ENCODE data around the gene HPD. TPM values are rescaled to one million over a fixed set of nuclear protein-coding genes. Genes with fewer than 3 reads are reported as not detected.

Gene HPD
- total RNA-seq, 1 experiment from 2014 or later: not detected

DNA sequence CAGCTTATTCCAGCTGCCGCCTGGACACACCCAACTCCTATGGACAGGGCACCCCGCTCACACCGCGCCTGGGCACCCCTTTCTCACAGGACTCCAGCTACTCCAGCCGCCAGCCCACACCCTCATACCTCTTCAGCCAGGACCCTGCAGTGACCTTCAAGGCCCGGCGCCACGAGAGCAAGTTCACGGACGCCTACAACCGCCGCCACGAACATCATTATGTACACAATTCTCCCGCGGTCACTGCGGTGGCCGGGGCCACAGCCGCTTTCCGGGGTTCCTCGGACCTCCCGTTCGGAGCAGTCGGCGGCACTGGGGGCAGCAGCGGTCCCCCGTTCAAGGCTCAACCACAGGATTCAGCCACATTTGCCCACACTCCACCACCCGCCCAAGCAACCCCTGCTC lies 48.9 kb downstream of the HPD start:
- TF ChIP-seq EZH2 (IDR thresholded peaks at IDR 0.05; ENCODE audit: borderline replicate concordance, low read depth, low read length, poor library complexity, severe bottlenecking): no peak
- TF ChIP-seq CTCF (conservative IDR thresholded peaks at IDR 0.05; ENCODE audit: low read depth, low read length): no peak
- BruUV-seq (replicated peaks): no TSS peak
- ChIA-PET CTCF (interaction anchor here (1.5 kb wide), 1 partner anchor 15 kb away, joined by 4 read pairs; no protein-coding TSS in a partner anchor), POLR2A (ENCODE audit: low non-redundant PET) (no interaction called here)
- no peak for DNase-seq (ENCODE audit: low spot score)
- no peak overlapping the region for H3K27ac ChIP-seq (ENCODE audit: low read depth, low read length, poor library complexity, severe bottlenecking)
- H3K4me1 ChIP-seq (ENCODE audit: insufficient read depth, low read length, poor library complexity, severe bottlenecking): peaks cover 33% of the 10 kb centered on the region
- intact Hi-C loops (cut with micrococcal nuclease; ENCODE audit: unreplicated experiment): no loop called here
- no peak overlapping the region for H3K4me3 ChIP-seq (ENCODE audit: low read depth, low read length, poor library complexity, severe bottlenecking)
- H3K36me3 ChIP-seq (ENCODE audit: insufficient read depth, low read length, poor library complexity, severe bottlenecking): peaks cover 39% of the 10 kb centered on the region
- no peaks in the 10 kb centered on the region for H3K27me3 ChIP-seq (replicated peaks; ENCODE audit: insufficient read depth, low read depth, low read length, poor library complexity)
- no peaks in the 10 kb centered on the region for H3K9me3 ChIP-seq (ENCODE audit: low read depth, low read length, poor library complexity, severe bottlenecking)

GRCh38 chr12:121808623-121809022 lies 50.0 kb downstream of the HPD start:
- H3K9me3 ChIP-seq (ENCODE audit: low read depth, low read length, poor library complexity, severe bottlenecking): no peaks in the 10 kb centered on the region
- no peak for TF ChIP-seq EZH2 (IDR thresholded peaks at IDR 0.05; ENCODE audit: borderline replicate concordance, low read depth, low read length, poor library complexity, severe bottlenecking)
- intact Hi-C loops (cut with micrococcal nuclease; ENCODE audit: unreplicated experiment): no loop called here
- H3K4me3 ChIP-seq (ENCODE audit: low read depth, low read length, poor library complexity, severe bottlenecking): no peak overlapping the region
- H3K27ac ChIP-seq (ENCODE audit: low read depth, low read length, poor library complexity, severe bottlenecking): no peak overlapping the region
- BruUV-seq (replicated peaks): no TSS peak
- peaks cover 34% of the 10 kb centered on the region for H3K36me3 ChIP-seq (ENCODE audit: insufficient read depth, low read length, poor library complexity, severe bottlenecking)
- ChIA-PET POLR2A (ENCODE audit: low non-redundant PET) (no interaction called here), CTCF (interaction anchor here (1.5 kb wide), 1 partner anchor 14 kb away, joined by 4 read pairs; no protein-coding TSS in a partner anchor)
- no peaks in the 10 kb centered on the region for H3K27me3 ChIP-seq (replicated peaks; ENCODE audit: insufficient read depth, low read depth, low read length, poor library complexity)
- peaks cover 33% of the 10 kb centered on the region for H3K4me1 ChIP-seq (ENCODE audit: insufficient read depth, low read length, poor library complexity, severe bottlenecking)
- DNase-seq (ENCODE audit: low spot score): no peak

- CTCF ChIA-PET: interaction anchor here (1.5 to 3.6 kb wide), 2 partner anchors 13 kb away, joined by 4 to 30 read pairs; partner anchors contain the start of gene RHOF
- DNase-seq (ENCODE audit: low spot score): no peak
These were observed 50.9 kb downstream of the HPD start for GRCh38 chr12:121807642-121808347.

More at GRCh38 chr12:121807642-121808347, 50.9 kb downstream of the HPD start:
- no peak for TF ChIP-seq CTCF (conservative IDR thresholded peaks at IDR 0.05; ENCODE audit: low read depth, low read length)
- no peak for TF ChIP-seq EZH2 (IDR thresholded peaks at IDR 0.05; ENCODE audit: borderline replicate concordance, low read depth, low read length, poor library complexity, severe bottlenecking)
- no peak overlapping the region for H3K4me3 ChIP-seq (ENCODE audit: low read depth, low read length, poor library complexity, severe bottlenecking)
- POLR2A ChIA-PET (ENCODE audit: low non-redundant PET): no interaction called here
- BruUV-seq (replicated peaks): no TSS peak
- H3K27me3 ChIP-seq (replicated peaks; ENCODE audit: insufficient read depth, low read depth, low read length, poor library complexity): no peaks in the 10 kb centered on the region
- peaks cover 26% of the 10 kb centered on the region for H3K36me3 ChIP-seq (ENCODE audit: insufficient read depth, low read length, poor library complexity, severe bottlenecking)
- H3K27ac ChIP-seq (ENCODE audit: low read depth, low read length, poor library complexity, severe bottlenecking): no peak overlapping the region
- no peaks in the 10 kb centered on the region for H3K9me3 ChIP-seq (ENCODE audit: low read depth, low read length, poor library complexity, severe bottlenecking)
- peaks cover 28% of the 10 kb centered on the region for H3K4me1 ChIP-seq (ENCODE audit: insufficient read depth, low read length, poor library complexity, severe bottlenecking)
- intact Hi-C loops (cut with micrococcal nuclease; ENCODE audit: unreplicated experiment): no loop called here
